ENCODE measurements around the gene SLC4A1. TPM values are rescaled to one million over a fixed set of nuclear protein-coding genes. Genes with fewer than 3 reads are reported as not detected.

Gene SLC4A1
- total RNA-seq, 6 experiments from 2014 or later: 0.06 to 31.8 (median 1.2) TPM

- Histone ChIP-seq H3K4me1 (peaks cover 0 to 12% (median 5%) of the 10 kb centered on the region in 4 donors), H3K9me3 (no peaks in the 10 kb centered on the region), H3K27me3 (peaks cover 0 to 7% of the 10 kb centered on the region in 2 donors), H3K27ac (no peak overlapping the region), H3K36me3 (no peaks in the 10 kb centered on the region), H3K4me3 (no peak overlapping the region)
- 3% methylated on average over 14 of the region's 15 CpGs for WGBS (ENCODE audit: insufficient coverage, low coverage, low lambda C conversion rate, missing lambda C conversion rate)
- DNase-seq (no peak), ATAC-seq (no peak)
- intact Hi-C loops (cut with DNase I): no loop called here
- no peak for TF ChIP-seq POLR2A (IDR thresholded peaks at IDR 0.05)
- TF ChIP-seq, protein P1, sequence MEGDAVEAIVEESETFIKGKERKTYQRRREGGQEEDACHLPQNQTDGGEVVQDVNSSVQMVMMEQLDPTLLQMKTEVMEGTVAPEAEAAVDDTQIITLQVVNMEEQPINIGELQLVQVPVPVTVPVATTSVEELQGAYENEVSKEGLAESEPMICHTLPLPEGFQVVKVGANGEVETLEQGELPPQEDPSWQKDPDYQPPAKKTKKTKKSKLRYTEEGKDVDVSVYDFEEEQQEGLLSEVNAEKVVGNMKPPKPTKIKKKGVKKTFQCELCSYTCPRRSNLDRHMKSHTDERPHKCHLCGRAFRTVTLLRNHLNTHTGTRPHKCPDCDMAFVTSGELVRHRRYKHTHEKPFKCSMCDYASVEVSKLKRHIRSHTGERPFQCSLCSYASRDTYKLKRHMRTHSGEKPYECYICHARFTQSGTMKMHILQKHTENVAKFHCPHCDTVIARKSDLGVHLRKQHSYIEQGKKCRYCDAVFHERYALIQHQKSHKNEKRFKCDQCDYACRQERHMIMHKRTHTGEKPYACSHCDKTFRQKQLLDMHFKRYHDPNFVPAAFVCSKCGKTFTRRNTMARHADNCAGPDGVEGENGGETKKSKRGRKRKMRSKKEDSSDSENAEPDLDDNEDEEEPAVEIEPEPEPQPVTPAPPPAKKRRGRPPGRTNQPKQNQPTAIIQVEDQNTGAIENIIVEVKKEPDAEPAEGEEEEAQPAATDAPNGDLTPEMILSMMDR (IDR thresholded peaks at IDR 0.05): no peak
Measured at GRCh38 chr17:44308865-44309264, 40.9 kb upstream of the SLC4A1 start.

DNA sequence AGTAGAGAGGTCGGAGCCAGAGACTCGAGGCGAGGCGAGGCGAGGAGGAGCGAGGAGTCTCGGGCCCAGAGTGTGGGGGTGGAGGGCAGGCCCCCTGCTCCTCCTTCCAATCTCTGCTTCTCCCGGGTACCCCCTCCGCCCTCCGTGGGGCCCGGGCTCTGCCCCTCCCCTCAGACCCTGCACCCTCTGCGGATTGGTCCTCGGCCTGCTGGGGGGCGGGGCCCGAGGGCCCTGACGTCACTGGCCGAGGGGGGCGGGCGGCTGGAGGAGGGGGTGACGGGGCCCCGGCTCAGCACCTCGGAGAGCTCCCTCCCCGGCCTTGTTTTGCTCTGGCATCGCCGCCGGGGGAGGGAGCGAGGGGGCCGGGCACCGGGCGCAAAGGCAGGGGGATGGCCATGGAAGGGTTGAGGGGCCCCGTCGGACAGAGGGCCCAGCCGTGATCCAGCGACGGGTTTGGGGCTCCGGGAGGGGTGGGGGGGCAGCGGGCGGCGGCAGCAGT is 40.4 kb upstream of the SLC4A1 start, which contains the start of gene RUNDC3A:
TSS of gene RUNDC3A (plus strand) at position 282 of the 499 bp plus-strand sequence. CDS start 232 bp downstream, outside the sequence.
- no peak within 1 kb of the TSS for H3K27ac ChIP-seq
- H3K36me3 ChIP-seq: no peaks in the 10 kb centered on the region
- H3K27me3 ChIP-seq: peaks cover 0 to 7% of the 10 kb centered on the region in 2 donors
- no peaks in the 10 kb centered on the region for H3K9me3 ChIP-seq
- DNase-seq (peak; percentile 68 to 78 (median 76)), ATAC-seq (peak; percentile 87 to 95 (median 92))
- 2% methylated on average over 10 of the region's 39 CpGs for WGBS (ENCODE audit: insufficient coverage, low coverage, low lambda C conversion rate, missing lambda C conversion rate)
- TF ChIP-seq, protein P1 (IDR thresholded peaks at IDR 0.05): no peak
- no peak for TF ChIP-seq POLR2A (IDR thresholded peaks at IDR 0.05)
- intact Hi-C loops (cut with DNase I): no loop called here
- peak within 1 kb of the TSS; percentile 26 to 31 (median 26) for H3K4me3 ChIP-seq
- H3K4me1 ChIP-seq: peaks cover 0 to 12% (median 5%) of the 10 kb centered on the region in 4 donors

- peaks cover 0 to 12% (median 5%) of the 10 kb centered on the region in 4 donors for H3K4me1 ChIP-seq
- H3K4me3 ChIP-seq: peak overlapping the region; percentile 26 to 31 (median 26)
- H3K9me3 ChIP-seq: no peaks in the 10 kb centered on the region
- TF ChIP-seq, protein P1 (IDR thresholded peaks at IDR 0.05): no peak
- no peak for TF ChIP-seq POLR2A (IDR thresholded peaks at IDR 0.05)
- H3K27ac ChIP-seq: no peak overlapping the region
- no peaks in the 10 kb centered on the region for H3K36me3 ChIP-seq
- WGBS (ENCODE audit: insufficient coverage, low coverage, low lambda C conversion rate, missing lambda C conversion rate): 14% methylated on average over 12 of the region's 26 CpGs
- peaks cover 0 to 7% of the 10 kb centered on the region in 2 donors for H3K27me3 ChIP-seq
- intact Hi-C loops (cut with DNase I): no loop called here
- ATAC-seq (peak; percentile 55 to 62 (median 57)), DNase-seq (no peak)
Measured at GRCh38 chr17:44307387-44308186, 39.7 kb upstream of the SLC4A1 start.

GRCh38 chr17:44304651-44305050 is 36.7 kb upstream of the SLC4A1 start:
- H3K36me3 ChIP-seq: no peaks in the 10 kb centered on the region
- ATAC-seq (no peak), DNase-seq (no peak)
- intact Hi-C loops (cut with DNase I): no loop called here
- TF ChIP-seq, protein P1 (IDR thresholded peaks at IDR 0.05): no peak
- no peak for TF ChIP-seq POLR2A (IDR thresholded peaks at IDR 0.05)
- H3K4me3 ChIP-seq: no peak overlapping the region
- H3K27me3 ChIP-seq: peaks cover 0 to 7% of the 10 kb centered on the region in 2 donors
- no peak overlapping the region for H3K27ac ChIP-seq
- H3K4me1 ChIP-seq: peaks cover 0 to 12% (median 5%) of the 10 kb centered on the region in 4 donors
- no peaks in the 10 kb centered on the region for H3K9me3 ChIP-seq

All from right lobe of liver (tissue), 6 donors.